Peyer's patch (tissue), 4 donors: ENCODE results near the gene PSEN1. TPM values are rescaled to one million over a fixed set of nuclear protein-coding genes. Genes with fewer than 3 reads are reported as not detected.

ENCODE experiments used
- DNase-seq, 3 donors: peaks; one replicate each; pipeline ENCODE4 v3.0.0-alpha.2; 2017 to 2019
- H3K27ac ChIP-seq, 4 donors: fragments of 200-600 bp; sonication (generic); one replicate each; pipeline ENCODE4 v1.5.1; 2016 to 2019
- H3K27me3 ChIP-seq, 2 donors: fragments of 200-600 bp; sonication (generic); one replicate each; pipeline ENCODE4 v1.5.1; 2019
- H3K36me3 ChIP-seq, 3 donors: fragments of 200-600 bp; sonication (generic); one replicate each; pipeline ENCODE4 v1.5.1; 2016 to 2019
- H3K4me1 ChIP-seq, 4 donors: fragments of 200-600 bp; sonication (generic); one replicate each; pipeline ENCODE4 v1.5.1; 2016 to 2019
- H3K4me3 ChIP-seq, 4 donors: fragments of 200-600 bp; sonication (generic); 1 replicate in 3 of 4; 2 replicates in 1 of 4; pipeline ENCODE4 v1.5.1; 2016 to 2019; ENCODE audit warnings: mild to moderate bottlenecking in 1 of 4
- H3K9me3 ChIP-seq, 4 donors: fragments of 200-600 bp; sonication (generic); one replicate each; pipeline ENCODE4 v1.5.1; 2016 to 2019; ENCODE audit warnings: mild to moderate bottlenecking in 1 of 4
- POLR2A ChIP-seq, 2 donors: fragments of 450-650 bp; IDR thresholded peaks; one replicate each; pipeline ENCODE4 v1.5.1; 2017; ENCODE audit warnings: antibody characterized with exemption in 2 of 2, mild to moderate bottlenecking in 2 of 2, moderate library complexity in 2 of 2
- total RNA-seq, 4 donors: library from RNA; depleted of rRNA; stranded (reverse); fragments of >200 nt; gene quantifications; one replicate each; pipeline ENCODE4 v1.1.0, GENCODE V29; 2016
- TF ChIP-seq, protein P1 (sequence below), 6 experiments: fragments of 450-650 bp in 4 of 6; fragments of 200-600 bp in 2 of 6; sonication (generic) in 1 of 6; IDR thresholded peaks; one replicate each; pipeline ENCODE4 v1.5.1; 2017 to 2019; ENCODE audit warnings: antibody characterized with exemption in 6 of 6, mild to moderate bottlenecking in 3 of 6, moderate library complexity in 1 of 6

Gene PSEN1
- total RNA-seq, 4 donors from 2014 or later = 32.2 to 118 (median 100) TPM

DNA sequence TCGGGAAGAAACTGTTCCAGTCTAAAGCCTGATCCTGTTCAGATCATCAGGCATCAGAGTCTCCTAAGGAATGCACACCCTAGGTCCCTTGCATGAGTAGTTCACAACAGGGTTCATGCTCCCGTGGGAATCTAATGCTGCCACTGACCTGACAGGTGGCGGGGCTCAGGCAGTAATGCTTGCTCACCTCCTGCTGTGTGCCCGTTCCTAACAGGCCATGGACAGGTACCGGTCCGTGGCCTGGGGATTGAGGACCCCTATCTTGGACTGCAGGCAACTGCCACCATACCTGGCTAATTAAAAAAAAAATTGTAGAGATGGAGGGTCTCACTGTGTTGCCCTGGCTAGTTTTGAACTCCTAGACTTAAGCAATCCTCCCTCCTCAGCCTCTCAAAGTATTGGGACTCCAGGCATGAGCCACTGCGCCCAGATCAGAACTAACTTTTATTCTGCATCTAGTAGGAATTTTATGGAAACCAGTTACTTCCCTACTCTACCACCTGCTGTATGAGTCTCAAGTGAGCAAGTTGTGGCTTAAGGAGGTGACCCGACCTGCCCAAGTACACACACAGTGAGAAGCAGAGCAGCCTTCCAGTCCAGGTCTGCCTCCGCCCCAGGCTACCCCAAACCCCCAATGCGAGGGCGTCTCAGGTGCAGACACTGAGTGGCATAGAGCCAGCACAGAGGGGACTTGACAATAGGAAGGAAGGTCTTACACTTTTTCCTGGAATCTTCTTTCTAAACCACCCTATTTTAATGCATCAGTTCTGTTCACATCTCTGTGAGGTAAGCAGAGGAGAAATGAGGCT, 98.5 kb downstream of the PSEN1 start:
- DNase-seq = no peak
- Histone ChIP-seq H3K4me1 (peaks cover 0 to 41% (median 17%) of the 10 kb centered on the region in 4 donors), H3K9me3 (no peaks in the 10 kb centered on the region), H3K36me3 (no peaks in the 10 kb centered on the region), H3K4me3 (no peak overlapping the region), H3K27me3 (no peaks in the 10 kb centered on the region), H3K27ac (peak overlapping the region in 1 of 4 donors; percentile 7)
- no peak for TF ChIP-seq POLR2A (IDR thresholded peaks at IDR 0.05)
- TF ChIP-seq, protein P1, sequence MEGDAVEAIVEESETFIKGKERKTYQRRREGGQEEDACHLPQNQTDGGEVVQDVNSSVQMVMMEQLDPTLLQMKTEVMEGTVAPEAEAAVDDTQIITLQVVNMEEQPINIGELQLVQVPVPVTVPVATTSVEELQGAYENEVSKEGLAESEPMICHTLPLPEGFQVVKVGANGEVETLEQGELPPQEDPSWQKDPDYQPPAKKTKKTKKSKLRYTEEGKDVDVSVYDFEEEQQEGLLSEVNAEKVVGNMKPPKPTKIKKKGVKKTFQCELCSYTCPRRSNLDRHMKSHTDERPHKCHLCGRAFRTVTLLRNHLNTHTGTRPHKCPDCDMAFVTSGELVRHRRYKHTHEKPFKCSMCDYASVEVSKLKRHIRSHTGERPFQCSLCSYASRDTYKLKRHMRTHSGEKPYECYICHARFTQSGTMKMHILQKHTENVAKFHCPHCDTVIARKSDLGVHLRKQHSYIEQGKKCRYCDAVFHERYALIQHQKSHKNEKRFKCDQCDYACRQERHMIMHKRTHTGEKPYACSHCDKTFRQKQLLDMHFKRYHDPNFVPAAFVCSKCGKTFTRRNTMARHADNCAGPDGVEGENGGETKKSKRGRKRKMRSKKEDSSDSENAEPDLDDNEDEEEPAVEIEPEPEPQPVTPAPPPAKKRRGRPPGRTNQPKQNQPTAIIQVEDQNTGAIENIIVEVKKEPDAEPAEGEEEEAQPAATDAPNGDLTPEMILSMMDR (IDR thresholded peaks at IDR 0.05) = no peak

DNA sequence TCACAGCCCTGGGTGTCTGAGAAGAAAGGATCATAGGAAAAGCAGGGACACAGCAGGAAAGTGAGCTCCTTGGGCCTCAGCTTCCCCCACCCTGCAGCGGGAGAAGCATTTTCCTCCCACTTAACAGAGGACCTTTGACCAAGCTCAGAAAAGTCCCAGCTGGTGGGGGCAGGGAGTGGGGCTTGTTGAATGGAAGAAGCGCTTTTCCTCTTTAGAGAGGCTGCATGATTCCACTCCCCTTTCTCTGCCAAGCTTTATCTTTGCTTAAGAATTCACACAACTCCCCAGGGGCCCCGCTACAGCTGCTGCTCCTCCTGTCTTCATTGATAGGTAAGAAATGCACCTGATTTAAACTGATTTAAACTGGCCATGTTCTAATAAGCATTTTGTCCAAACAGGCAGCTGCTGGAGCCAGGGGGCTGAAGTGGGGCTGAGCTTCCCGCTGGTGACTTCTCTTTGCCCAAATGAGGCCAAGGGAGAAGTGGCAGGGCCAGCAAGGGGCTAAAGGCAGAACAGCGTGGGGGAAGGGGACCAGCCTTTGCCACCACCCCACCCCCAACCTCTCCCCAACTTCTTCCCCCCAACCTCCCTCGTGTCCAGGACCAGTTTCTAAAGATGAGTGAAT, 99.3 kb downstream of the PSEN1 start:
- Histone ChIP-seq H3K27ac (peak overlapping the region in 1 of 4 donors; percentile 7), H3K4me1 (peaks cover 0 to 43% (median 20%) of the 10 kb centered on the region in 4 donors), H3K36me3 (no peaks in the 10 kb centered on the region), H3K9me3 (no peaks in the 10 kb centered on the region), H3K4me3 (no peak overlapping the region), H3K27me3 (no peaks in the 10 kb centered on the region)
- DNase-seq = no peak
- TF ChIP-seq POLR2A (IDR thresholded peaks at IDR 0.05) = no peak
- TF ChIP-seq, protein P1 (IDR thresholded peaks at IDR 0.05) = no peak

- Histone ChIP-seq H3K27me3 (no peaks in the 10 kb centered on the region), H3K27ac (no peak overlapping the region), H3K36me3 (no peaks in the 10 kb centered on the region), H3K4me1 (peaks cover 0 to 47% (median 25%) of the 10 kb centered on the region in 4 donors), H3K9me3 (no peaks in the 10 kb centered on the region), H3K4me3 (no peak overlapping the region)
- no peak for TF ChIP-seq POLR2A (IDR thresholded peaks at IDR 0.05)
- TF ChIP-seq, protein P1 (IDR thresholded peaks at IDR 0.05) = no peak
- no peak for DNase-seq
These were observed 99.8 kb downstream of the PSEN1 start for GRCh38 chr14:73236157-73236556.

DNA sequence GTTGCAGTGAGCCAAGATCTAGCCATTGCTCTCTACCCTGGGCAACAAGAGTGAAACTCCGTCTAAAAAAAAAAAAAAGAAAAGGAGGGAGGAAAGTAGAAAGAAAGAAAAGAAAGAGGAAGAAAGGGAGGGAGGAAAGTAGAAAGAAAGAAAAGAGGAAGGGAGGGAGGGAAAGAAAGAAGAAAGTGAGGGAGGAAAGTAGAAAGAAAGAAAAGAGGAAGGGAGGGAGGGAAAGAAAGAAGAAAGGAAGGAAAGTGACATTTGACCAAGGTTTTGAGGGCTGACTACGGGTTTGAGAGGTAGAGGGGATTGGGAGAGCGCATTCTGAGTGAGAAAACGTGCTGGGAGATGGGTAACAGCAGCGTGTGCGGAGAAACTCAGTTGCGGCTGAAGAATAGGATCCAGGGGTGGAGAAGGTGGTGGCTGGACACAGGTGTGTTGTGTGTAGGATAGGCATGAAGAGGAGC, 100.5 kb downstream of the PSEN1 start:
- TF ChIP-seq, protein P1 (IDR thresholded peaks at IDR 0.05) = no peak
- no peak for TF ChIP-seq POLR2A (IDR thresholded peaks at IDR 0.05)
- no peaks in the 10 kb centered on the region for H3K27me3 ChIP-seq
- H3K27ac ChIP-seq = no peak overlapping the region
- H3K36me3 ChIP-seq = no peaks in the 10 kb centered on the region
- H3K4me3 ChIP-seq = peak overlapping the region in 1 of 4 donors; percentile 59
- DNase-seq = no peak
- H3K9me3 ChIP-seq = no peaks in the 10 kb centered on the region
- peaks cover 0 to 51% (median 28%) of the 10 kb centered on the region in 4 donors for H3K4me1 ChIP-seq

DNA sequence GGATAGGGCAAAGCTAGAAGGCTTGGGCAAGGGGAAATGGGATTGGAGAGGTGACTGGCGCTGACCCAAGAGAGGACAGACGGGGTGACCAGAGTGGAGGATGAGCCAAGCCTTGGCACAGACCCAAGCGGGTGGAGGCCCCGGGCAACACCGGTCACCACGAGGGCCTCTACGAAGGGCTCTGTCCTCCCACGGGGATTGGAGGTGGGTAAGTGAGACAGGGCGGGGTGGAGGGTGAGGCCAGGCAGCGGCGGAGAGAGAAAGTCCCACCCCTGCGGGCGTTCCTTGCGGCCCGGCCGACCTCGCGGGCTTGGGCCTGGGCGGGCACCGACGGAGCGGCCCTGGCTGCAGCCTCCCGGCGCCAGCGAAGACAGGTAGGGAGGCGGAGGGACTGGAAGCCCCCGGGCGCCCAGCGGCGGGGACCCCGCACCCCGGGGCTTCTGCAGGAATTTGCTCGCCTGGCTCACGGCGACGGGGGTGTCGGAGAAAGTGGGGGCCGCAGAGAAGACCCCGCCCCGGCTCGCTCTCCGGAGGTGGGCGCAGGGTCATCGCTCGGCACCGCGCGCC, 101.0 kb downstream of the PSEN1 start, which contains the start of gene PAPLN:
Gene PAPLN (plus strand): TSS at position 288 of the 567 bp plus-strand sequence. CDS start 2,273 bp downstream, outside the sequence.
- peak within 1 kb of the TSS in 3 of 4 donors; percentile 32 to 62 (median 35) for H3K27ac ChIP-seq
- H3K9me3 ChIP-seq = no peaks in the 10 kb centered on the region
- peaks cover 0 to 56% (median 29%) of the 10 kb centered on the region in 4 donors for H3K4me1 ChIP-seq
- peak within 1 kb of the TSS; percentile 41 to 59 (median 56) for H3K4me3 ChIP-seq
- peak in 2 of 3 donors; percentile 72 to 73 for DNase-seq
- no peaks in the 10 kb centered on the region for H3K36me3 ChIP-seq
- H3K27me3 ChIP-seq = no peaks in the 10 kb centered on the region
- TF ChIP-seq, protein P1 (IDR thresholded peaks at IDR 0.05) = no peak
- TF ChIP-seq POLR2A (IDR thresholded peaks at IDR 0.05) = no peak
